ENCODE measurements around the gene ZDHHC8.

Gene ZDHHC8

DNA sequence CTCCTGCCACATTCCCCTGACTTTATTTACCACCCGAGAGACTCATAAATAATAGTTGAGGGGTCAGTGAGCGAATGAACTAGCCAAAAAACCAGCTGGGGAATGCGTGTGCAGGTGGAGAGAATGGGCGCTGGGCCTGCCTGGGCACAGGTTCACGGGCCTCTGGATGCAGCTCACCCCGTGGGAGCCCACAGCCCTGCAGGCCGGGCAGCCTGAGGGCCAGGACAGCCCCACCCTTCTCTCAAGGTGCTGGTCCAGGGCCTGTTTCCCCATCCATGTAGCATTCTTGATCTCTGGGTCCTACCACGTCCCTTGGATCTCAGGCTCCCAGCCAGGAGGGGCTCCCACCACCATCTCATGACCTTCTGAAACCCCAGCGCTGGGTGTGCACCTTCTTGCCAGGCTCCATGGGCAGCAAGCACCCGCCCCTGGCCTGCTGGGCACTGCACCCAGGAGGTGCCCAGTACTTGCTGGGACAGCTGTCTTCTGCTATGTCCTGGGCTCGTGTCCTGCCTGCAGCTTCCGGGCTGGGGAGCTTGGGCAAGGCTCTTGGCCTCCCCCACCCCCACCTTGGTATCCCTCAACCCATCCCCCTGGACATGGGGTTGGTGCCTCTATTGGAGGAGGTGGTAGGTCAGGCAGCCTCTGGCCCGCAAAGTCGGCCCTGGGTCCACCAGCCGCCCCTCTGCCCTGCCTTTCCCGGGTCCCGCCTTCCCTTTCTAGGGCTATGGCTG lies 62.3 kb downstream of the ZDHHC8 start:
- TF ChIP-seq, protein P1, sequence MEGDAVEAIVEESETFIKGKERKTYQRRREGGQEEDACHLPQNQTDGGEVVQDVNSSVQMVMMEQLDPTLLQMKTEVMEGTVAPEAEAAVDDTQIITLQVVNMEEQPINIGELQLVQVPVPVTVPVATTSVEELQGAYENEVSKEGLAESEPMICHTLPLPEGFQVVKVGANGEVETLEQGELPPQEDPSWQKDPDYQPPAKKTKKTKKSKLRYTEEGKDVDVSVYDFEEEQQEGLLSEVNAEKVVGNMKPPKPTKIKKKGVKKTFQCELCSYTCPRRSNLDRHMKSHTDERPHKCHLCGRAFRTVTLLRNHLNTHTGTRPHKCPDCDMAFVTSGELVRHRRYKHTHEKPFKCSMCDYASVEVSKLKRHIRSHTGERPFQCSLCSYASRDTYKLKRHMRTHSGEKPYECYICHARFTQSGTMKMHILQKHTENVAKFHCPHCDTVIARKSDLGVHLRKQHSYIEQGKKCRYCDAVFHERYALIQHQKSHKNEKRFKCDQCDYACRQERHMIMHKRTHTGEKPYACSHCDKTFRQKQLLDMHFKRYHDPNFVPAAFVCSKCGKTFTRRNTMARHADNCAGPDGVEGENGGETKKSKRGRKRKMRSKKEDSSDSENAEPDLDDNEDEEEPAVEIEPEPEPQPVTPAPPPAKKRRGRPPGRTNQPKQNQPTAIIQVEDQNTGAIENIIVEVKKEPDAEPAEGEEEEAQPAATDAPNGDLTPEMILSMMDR (conservative IDR thresholded peaks at IDR 0.05; ENCODE audit: low read depth, low read length): no peak
- no peak for DNase-seq (ENCODE audit: low read depth)

DNA sequence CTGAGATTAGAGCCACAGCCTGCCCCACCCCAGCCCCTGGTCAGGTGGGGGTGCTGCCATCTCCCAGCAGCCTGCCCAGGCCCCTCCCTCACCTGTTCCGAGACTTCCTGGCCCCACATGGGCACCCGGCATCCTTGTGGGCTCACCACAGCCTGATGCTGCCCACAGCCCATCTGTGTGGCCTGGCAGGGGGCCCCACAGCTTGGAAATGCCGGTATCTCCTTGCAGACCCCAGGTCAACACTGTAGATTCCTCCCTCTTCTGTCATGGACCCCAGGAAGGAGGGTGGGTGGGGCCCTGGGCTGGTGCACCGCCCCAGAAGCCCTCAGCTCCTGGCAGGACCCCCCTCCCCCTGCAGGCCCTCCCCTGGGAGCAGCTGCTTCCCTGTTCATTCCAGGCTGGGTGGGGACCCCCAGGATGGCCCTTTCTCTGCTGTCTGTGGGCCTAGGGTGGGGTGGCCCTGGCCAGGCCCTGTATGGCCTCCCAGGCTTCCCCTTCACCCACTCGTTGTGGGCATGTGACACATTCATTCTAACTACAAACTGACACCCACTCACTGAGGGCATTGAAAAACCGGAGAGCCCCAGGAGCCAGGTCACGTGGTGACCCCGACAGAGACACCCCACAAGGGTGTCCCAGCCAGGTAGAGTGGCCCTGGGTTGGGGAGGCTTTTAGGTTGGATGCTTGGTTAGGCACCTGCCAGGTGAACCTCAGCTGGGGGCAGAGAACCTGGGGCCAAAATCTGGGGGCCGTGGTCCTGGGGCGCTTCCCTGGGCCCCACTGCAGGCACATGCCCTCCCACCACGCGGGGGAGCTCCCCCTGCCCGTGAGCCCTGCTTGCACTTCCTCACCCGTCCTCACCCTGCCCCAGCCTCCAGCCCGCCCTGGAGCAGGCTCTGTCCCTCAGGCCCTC lies 63.3 kb downstream of the ZDHHC8 start:
- no peak overlapping the region for H3K4me3 ChIP-seq (ENCODE audit: low read depth, low read length)
- DNase-seq (ENCODE audit: low read depth): no peak
- TF ChIP-seq, protein P1 (conservative IDR thresholded peaks at IDR 0.05; ENCODE audit: low read depth, low read length): no peak

More for the DNA sequence above, 62.3 kb downstream of the ZDHHC8 start:
- H3K4me3 ChIP-seq (ENCODE audit: low read depth, low read length): no peak overlapping the region

DNA sequence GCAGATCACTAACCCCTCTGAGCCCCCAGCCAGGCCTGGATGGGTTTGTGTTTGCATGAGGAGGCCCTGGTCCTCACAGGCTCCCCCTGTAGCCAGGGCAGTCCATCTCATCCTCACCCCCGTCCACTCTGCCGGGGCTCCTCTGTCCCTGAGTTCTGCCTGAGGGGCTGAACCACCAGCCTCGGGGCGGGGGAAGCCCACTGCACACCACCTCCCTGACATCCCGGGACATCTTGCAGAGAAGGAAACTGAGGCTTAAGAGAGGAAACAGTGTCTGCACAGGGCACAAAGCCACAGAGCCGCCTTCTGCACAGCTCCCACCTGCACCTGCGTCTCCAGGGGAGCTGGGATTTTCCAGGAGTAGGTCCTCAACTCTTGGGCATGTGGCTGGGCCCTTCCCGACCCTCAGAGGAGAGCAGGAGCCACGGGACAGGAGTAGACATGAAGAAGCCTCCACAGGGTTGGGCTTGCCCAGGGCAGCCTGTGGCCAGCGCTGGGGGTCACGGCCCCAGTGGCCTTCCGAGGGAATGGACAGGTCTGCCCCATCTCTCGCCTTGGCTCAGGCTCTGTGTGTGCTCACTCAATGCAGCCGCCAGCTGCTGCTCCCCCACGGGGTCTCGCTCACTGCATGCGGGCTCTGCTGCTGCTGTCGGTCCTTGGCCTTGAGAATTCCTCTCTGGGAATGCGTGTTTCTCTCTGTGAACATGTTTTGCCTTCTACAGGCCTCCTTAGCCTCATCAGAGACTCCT lies 64.7 kb downstream of the ZDHHC8 start:
- H3K4me3 ChIP-seq (ENCODE audit: low read depth, low read length): no peak overlapping the region
- TF ChIP-seq, protein P1 (conservative IDR thresholded peaks at IDR 0.05; ENCODE audit: low read depth, low read length): no peak
- DNase-seq (ENCODE audit: low read depth): no peak

All from choroid plexus epithelial cell (primary cell).